ENCODE measurements around the gene CACNA2D4.

The CACNA2D4 gene

GRCh38 chr12:1821805-1822204 is 96.6 kb downstream of the CACNA2D4 start:
- Histone ChIP-seq H3K4me2 (ENCODE audit: low read depth, low read length) (no peak overlapping the region), H3K9me3 (replicated peaks; ENCODE audit: insufficient read depth, low read length) (no peaks in the 10 kb centered on the region), H3K36me3 (replicated peaks; ENCODE audit: insufficient read depth, low read length) (no peaks in the 10 kb centered on the region), H3K79me2 (ENCODE audit: low read length) (no peaks in the 10 kb centered on the region), H3K9me2 (replicated peaks; ENCODE audit: insufficient read depth, low read length) (no peaks in the 10 kb centered on the region), H3K27ac (ENCODE audit: low read length) (no peak overlapping the region), H3K4me1 (ENCODE audit: low read length) (no peaks in the 10 kb centered on the region), H3F3A (ENCODE audit: insufficient read depth, low read length) (no peaks in the 10 kb centered on the region), H3K9ac (ENCODE audit: low read length) (no peak overlapping the region), H2AFZ (ENCODE audit: low read length) (no peak overlapping the region), H3K4me3 (ENCODE audit: low read length) (no peak overlapping the region), H4K20me1 (ENCODE audit: insufficient read depth, low read length) (no peaks in the 10 kb centered on the region), H3K27me3 (replicated peaks; ENCODE audit: insufficient read depth, low read length) (peaks cover 83% of the 10 kb centered on the region)
- TF ChIP-seq EZH2phosphoT487 (IDR thresholded peaks at IDR 0.05; ENCODE audit: low read length) (no peak), EZH2 (optimal IDR thresholded peaks at IDR 0.05; ENCODE audit: low read depth, low read length) (no peak), CTCF (IDR thresholded peaks at IDR 0.05; ENCODE audit: low read length) (no peak)
- no peak for DNase-seq

- Histone ChIP-seq H2AFZ (ENCODE audit: low read length) (no peak overlapping the region), H3K36me3 (replicated peaks; ENCODE audit: insufficient read depth, low read length) (no peaks in the 10 kb centered on the region), H3F3A (ENCODE audit: insufficient read depth, low read length) (no peaks in the 10 kb centered on the region), H3K4me1 (ENCODE audit: low read length) (no peaks in the 10 kb centered on the region), H3K27ac (ENCODE audit: low read length) (no peak overlapping the region), H3K27me3 (replicated peaks; ENCODE audit: insufficient read depth, low read length) (peaks cover 85% of the 10 kb centered on the region), H3K79me2 (ENCODE audit: low read length) (no peaks in the 10 kb centered on the region), H4K20me1 (ENCODE audit: insufficient read depth, low read length) (no peaks in the 10 kb centered on the region), H3K4me2 (ENCODE audit: low read depth, low read length) (no peak overlapping the region), H3K4me3 (ENCODE audit: low read length) (no peak overlapping the region), H3K9ac (ENCODE audit: low read length) (no peak overlapping the region), H3K9me2 (replicated peaks; ENCODE audit: insufficient read depth, low read length) (no peaks in the 10 kb centered on the region), H3K9me3 (replicated peaks; ENCODE audit: insufficient read depth, low read length) (no peaks in the 10 kb centered on the region)
- DNase-seq: no peak
- no peak for TF ChIP-seq CTCF (IDR thresholded peaks at IDR 0.05; ENCODE audit: low read length)
- TF ChIP-seq EZH2phosphoT487 (IDR thresholded peaks at IDR 0.05; ENCODE audit: low read length): no peak
- no peak for TF ChIP-seq EZH2 (optimal IDR thresholded peaks at IDR 0.05; ENCODE audit: low read depth, low read length)
Measured at GRCh38 chr12:1820896-1821291, 97.6 kb downstream of the CACNA2D4 start.

DNA sequence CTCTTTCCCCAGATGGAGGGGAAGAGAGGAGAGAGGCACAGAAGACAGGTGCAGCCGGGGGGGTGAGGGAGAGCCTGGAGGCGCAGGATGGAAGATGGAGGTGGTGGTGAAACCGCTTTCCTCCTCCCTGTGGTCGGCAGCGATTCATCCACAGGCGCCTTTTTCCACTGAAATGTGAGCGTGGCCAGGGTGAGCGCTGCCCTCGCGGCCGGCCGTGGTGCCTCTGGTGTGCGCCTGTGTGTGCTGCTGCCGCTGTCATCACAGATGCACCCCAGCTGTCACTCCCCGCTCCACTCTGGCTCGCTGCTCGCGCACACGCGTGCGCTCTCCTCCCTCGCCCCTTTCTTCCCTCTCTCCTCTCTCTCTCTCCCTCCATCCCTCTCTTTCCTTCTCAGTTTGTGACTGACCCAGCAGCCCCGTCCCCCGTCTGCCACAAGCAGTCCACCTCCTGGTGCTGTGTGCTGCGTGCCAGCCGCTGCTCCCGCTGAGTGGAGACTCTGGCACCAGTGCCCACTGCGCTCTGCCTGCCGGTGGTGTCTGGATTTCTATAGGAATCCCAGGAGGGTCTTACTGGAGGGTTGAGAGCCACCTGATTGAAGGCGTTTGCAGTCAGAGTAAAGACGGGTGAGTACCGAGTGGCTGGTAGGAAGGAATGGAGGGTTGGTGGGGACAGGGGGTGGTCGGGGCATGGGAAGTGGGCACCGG is 98.1 kb downstream of the CACNA2D4 start, which contains the start of gene LRTM2:
TSS of gene LRTM2 (plus strand) at position 375 of the 705 bp plus-strand sequence. CDS start 7,584 bp downstream, outside the sequence.
- no peaks in the 10 kb centered on the region for H4K20me1 ChIP-seq (ENCODE audit: insufficient read depth, low read length)
- H3K27ac ChIP-seq (ENCODE audit: low read length): no peak within 1 kb of the TSS
- peaks cover 85% of the 10 kb centered on the region for H3K27me3 ChIP-seq (replicated peaks; ENCODE audit: insufficient read depth, low read length)
- H3K79me2 ChIP-seq (ENCODE audit: low read length): no peaks in the 10 kb centered on the region
- no peak for DNase-seq
- no peak for TF ChIP-seq EZH2phosphoT487 (IDR thresholded peaks at IDR 0.05; ENCODE audit: low read length)
- H3F3A ChIP-seq (ENCODE audit: insufficient read depth, low read length): no peaks in the 10 kb centered on the region
- H3K9me3 ChIP-seq (replicated peaks; ENCODE audit: insufficient read depth, low read length): no peaks in the 10 kb centered on the region
- H3K4me1 ChIP-seq (ENCODE audit: low read length): no peaks in the 10 kb centered on the region
- no peaks in the 10 kb centered on the region for H3K9me2 ChIP-seq (replicated peaks; ENCODE audit: insufficient read depth, low read length)
- H3K4me2 ChIP-seq (ENCODE audit: low read depth, low read length): no peak within 1 kb of the TSS
- H3K4me3 ChIP-seq (ENCODE audit: low read length): no peak within 1 kb of the TSS
- H2AFZ ChIP-seq (ENCODE audit: low read length): no peak within 1 kb of the TSS
- H3K9ac ChIP-seq (ENCODE audit: low read length): no peak within 1 kb of the TSS
- no peaks in the 10 kb centered on the region for H3K36me3 ChIP-seq (replicated peaks; ENCODE audit: insufficient read depth, low read length)

DNA sequence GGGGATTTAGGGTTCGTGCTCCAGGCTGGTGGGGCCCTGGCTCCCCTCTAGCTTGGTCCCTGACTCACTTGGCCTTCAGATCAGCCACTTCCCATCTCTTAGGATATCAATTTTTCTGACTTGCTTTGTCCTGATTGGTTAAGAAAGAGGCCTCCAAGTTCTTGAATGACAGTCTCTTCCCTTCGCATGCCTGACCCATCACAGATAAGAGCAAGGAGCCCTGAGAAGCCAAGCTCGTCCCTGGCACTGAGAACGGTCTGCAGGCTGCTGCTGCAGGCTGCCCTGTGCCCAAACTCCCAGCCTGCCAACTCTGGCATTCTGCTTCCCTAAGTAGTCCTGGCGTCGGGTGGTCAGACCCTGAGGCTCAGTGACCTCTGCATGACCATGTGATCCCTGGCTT is 98.9 kb downstream of the CACNA2D4 start:
- Histone ChIP-seq H2AFZ (ENCODE audit: low read length) (no peak overlapping the region), H3K27ac (ENCODE audit: low read length) (no peak overlapping the region), H3F3A (ENCODE audit: insufficient read depth, low read length) (no peaks in the 10 kb centered on the region), H3K4me2 (ENCODE audit: low read depth, low read length) (no peak overlapping the region), H3K9ac (ENCODE audit: low read length) (no peak overlapping the region), H4K20me1 (ENCODE audit: insufficient read depth, low read length) (no peaks in the 10 kb centered on the region), H3K4me3 (ENCODE audit: low read length) (no peak overlapping the region), H3K36me3 (replicated peaks; ENCODE audit: insufficient read depth, low read length) (no peaks in the 10 kb centered on the region), H3K9me2 (replicated peaks; ENCODE audit: insufficient read depth, low read length) (no peaks in the 10 kb centered on the region), H3K9me3 (replicated peaks; ENCODE audit: insufficient read depth, low read length) (no peaks in the 10 kb centered on the region), H3K79me2 (ENCODE audit: low read length) (no peaks in the 10 kb centered on the region), H3K4me1 (ENCODE audit: low read length) (no peaks in the 10 kb centered on the region), H3K27me3 (replicated peaks; ENCODE audit: insufficient read depth, low read length) (peaks cover 85% of the 10 kb centered on the region)
- no peak for DNase-seq
- TF ChIP-seq CTCF (IDR thresholded peaks at IDR 0.05; ENCODE audit: low read length): no peak
